ENCODE data around the gene LILRA1.
"Not testable (repeated sequence)": the region's sequence is repeated elsewhere in the genome, so short reads cannot be mapped to it uniquely, and the experiment has no call there.

Gene LILRA1

DNA sequence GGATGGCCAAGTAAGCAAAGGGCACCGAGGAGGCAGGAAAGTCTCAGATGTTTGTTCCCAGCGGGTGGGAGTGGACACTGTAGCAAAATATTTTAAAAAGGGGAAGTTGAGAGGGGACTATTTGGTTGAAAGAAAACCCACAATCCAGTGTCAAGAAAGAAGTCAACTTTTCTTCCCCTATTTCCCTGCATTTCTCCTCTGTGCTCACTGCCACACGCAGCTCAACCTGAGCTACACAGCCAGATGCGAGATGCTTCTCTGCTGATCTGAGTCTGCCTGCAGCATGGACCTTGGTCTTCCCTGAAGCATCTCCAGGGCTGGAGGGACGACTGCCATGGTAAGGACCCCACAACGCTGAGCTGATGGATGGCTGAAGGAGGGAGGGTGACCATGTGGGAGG lies at the start of gene LILRA1:
LILRA1 (plus strand) TSS at position 188 of the 400 bp plus-strand sequence. CDS start 613 bp downstream, outside the sequence.
- in situ Hi-C loops (cut with MboI; ENCODE audit: low sequenced_read_pairs): not testable (repeated sequence)

- in situ Hi-C loops (cut with MboI; ENCODE audit: low sequenced_read_pairs): no loop called here
Observed at GRCh38 chr19:54548806-54549205, 44.6 kb upstream of the LILRA1 start.

GRCh38 chr19:54549224-54549623 lies 44.2 kb upstream of the LILRA1 start:
- in situ Hi-C loops (cut with MboI; ENCODE audit: low sequenced_read_pairs): no loop called here

GRCh38 chr19:54551293-54551692 lies 42.1 kb upstream of the LILRA1 start:
- in situ Hi-C loops (cut with MboI; ENCODE audit: low sequenced_read_pairs): no loop called here

DNA sequence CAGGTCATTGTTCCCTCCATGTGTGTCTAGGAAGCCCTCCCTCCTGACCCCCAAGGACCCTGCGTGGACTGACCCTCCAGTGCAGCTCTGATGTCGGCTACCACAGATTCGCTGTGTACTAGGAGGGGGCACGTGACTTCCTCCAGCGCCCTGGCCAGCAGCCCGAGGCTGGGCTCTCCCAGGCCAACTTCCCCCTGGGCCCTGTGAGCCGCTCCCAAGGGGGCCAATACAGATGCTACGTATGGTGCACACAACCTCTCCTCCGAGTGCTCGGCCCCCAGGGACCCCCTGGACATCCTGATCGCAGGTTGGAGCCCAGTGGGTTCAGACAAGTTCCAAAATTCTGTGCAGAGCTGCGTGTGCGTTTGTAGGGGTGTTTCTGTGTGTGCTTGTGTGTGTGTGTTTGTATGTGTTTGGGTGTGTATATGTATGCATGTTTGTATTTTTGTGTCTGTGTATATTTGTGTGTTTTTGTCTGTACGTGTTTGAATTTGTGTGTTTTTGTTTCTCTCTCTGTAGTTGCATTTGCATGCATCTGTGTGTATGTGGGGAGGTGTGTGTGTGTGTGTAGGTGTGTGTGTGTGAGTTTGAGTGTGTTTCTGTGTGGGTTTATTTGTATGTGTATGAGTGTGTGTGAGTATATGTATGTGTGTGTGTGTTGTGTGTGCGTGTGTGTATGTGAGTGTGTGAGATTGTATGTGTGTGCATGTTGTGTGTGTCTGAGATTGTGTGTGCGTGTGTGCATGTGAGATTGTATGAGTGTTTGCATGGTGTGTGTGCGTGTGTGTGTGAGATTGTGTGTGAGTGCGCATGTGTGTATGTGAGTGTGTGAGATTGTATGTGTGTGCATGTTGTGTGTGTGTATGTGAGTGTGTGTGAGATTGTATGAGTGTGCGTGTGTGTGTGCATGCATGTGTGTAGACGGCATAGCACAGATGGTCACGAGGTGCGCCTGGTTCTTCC lies 41.2 kb upstream of the LILRA1 start:
- in situ Hi-C loops (cut with MboI; ENCODE audit: low sequenced_read_pairs): no loop called here

DNA sequence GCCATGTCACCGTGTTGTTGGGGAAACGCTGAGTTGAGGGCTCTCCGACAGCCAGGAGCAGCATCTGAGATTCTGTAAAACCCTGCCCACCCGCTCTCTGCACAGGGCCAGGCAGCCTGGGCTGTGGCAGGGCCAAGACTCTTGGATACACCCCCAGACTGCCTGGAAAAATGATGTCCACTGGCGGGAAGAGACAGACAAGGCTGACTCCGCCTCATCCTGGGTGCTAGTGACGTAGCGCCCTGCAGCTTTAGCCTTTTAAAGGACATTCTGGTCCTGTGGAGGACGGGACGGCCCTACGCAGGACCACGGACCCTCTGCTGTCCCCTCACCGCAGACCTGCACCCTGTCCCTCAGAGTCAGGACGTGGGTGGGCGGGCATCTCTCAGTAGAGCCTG lies 40.5 kb upstream of the LILRA1 start:
- in situ Hi-C loops (cut with MboI; ENCODE audit: low sequenced_read_pairs): no loop called here

GRCh38 chr19:54554006-54554405 lies 39.4 kb upstream of the LILRA1 start:
- in situ Hi-C loops (cut with MboI; ENCODE audit: low sequenced_read_pairs): no loop called here

- in situ Hi-C loops (cut with MboI; ENCODE audit: low sequenced_read_pairs): no loop called here
Observed at GRCh38 chr19:54554896-54555295, 38.5 kb upstream of the LILRA1 start.

- in situ Hi-C loops (cut with MboI; ENCODE audit: low sequenced_read_pairs): no loop called here
Observed at GRCh38 chr19:54556194-54556593, 37.2 kb upstream of the LILRA1 start.

DNA sequence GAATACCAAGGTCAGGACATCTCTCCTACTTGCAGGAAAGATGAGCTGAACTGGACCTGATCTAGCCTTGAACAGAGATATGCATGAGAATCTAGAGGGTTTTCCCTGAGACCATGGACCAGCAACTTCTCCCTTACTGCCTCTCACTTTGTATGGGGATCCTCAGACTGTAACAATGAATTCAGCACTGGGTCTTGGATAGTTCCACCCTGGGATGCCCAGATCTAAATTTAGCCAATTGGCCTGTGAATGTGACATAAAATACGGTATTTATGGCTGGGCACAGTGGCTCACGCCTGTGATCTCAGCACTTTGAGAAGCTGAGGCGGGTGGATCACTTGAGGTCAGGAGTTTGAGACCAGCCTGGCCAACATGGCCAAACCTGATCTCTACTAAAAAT lies 35.1 kb upstream of the LILRA1 start:
- in situ Hi-C loops (cut with MboI; ENCODE audit: low sequenced_read_pairs): no loop called here

DNA sequence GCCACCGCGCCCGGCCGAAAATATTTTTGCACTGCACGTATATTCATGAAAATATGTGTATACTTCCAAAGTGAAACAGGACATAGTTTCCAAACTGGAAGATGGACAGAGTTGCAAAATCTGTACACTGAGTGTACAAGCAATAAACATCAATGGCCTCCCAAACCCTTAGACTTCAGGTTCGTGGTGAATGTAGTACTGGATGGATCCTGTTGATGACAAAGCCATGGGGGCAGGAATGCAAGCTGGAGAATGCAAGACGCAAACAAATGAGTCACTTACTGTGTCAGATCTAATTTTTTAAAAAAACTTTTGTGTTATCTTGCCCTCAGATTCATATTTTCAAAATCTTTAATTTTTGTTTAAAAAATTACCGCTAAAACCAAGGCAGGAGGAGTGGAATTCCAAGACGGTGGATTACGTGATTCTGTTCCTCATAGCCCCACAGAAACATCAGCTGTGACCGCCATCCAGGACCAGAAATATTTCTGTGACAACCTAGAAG lies 32.5 kb upstream of the LILRA1 start:
- in situ Hi-C loops (cut with MboI; ENCODE audit: low sequenced_read_pairs): no loop called here

- in situ Hi-C loops (cut with MboI; ENCODE audit: low sequenced_read_pairs): no loop called here
Observed at GRCh38 chr19:54561840-54562239, 31.6 kb upstream of the LILRA1 start.

DNA sequence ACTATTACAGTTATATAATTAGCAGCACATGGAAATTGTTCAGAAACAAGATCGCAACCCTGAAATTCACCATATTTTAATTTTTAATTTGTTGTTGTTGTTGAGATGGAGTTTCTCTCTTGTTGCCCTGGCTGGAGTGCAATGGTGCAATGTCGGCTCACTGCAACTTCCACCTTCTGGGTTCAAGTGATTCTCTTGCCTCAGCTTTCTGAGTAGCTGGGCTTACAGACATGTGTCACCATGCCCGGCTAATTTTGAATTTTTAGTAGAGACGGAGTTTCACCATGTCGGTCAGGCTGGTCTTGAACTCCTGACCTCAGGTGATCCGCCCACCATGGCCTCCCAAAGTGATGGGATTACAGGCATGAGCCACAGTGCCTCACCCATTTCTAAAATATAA lies 30.2 kb upstream of the LILRA1 start:
- in situ Hi-C loops (cut with MboI; ENCODE audit: low sequenced_read_pairs): not testable (repeated sequence)

GRCh38 chr19:54570316-54570715 lies 23.1 kb upstream of the LILRA1 start:
- in situ Hi-C loops (cut with MboI; ENCODE audit: low sequenced_read_pairs): no loop called here

GRCh38 chr19:54571715-54572615 lies 21.5 kb upstream of the LILRA1 start:
- in situ Hi-C loops (cut with MboI; ENCODE audit: low sequenced_read_pairs): not testable (repeated sequence)

DNA sequence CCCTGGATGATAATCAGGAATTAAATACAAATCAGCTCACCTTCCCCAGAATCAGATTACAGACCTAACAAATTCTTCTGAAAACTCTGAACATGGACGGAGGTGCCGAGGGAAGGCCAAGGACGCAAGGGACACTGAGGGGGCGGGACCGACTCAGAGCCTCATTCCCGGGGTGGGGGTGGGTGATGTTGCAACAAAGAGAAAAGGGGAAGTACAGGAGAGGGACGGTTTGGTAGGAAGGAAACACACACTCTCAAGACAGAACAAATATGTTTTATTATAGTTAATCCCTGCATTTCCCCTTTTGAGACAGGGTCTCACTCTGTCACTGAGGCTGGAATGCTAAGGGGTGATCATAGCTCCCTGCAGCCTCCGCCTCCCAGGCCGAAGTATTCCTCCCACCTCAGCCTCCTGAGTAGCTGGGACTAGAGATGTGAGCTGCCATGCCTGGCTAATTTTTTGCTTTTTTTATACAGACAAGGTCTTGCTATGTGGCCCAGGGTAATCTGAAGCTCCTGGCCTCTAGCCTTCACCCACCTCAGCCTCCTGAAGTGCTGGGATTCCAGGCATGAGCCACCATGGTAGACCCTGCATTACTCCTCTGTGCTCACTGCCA lies 20.6 kb upstream of the LILRA1 start:
- in situ Hi-C loops (cut with MboI; ENCODE audit: low sequenced_read_pairs): no loop called here

DNA sequence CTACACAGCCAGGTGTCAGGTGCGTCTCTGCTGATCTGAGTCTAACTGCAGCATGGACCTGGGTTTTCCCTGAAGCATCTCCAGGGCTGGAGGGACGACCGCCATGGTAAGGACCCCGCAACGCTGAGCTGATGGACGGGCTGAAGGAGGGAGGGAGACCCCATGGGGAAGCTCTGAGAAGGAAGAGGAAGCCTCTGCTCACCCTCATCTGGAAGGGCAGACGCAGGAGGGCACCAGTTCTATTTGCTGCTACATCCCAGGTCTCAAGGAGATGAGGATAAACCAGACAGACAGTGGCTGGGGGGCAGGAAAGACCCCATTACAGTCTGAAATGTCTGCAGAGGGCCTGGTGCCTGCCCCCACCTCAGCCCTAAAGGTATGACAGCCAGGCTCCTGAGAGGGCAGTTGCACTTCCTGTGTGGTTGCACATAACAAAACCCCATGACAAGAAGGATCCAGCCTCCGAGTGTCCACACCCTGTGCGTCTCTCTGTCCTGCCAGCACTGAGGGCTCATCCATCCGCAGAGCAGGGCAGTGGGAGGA lies 20.0 kb upstream of the LILRA1 start, which contains the start of gene LILRA2:
LILRA2 (plus strand) TSS at position 461 of the 543 bp plus-strand sequence. CDS start 89 bp downstream, outside the sequence.
- in situ Hi-C loops (cut with MboI; ENCODE audit: low sequenced_read_pairs): no loop called here

- in situ Hi-C loops (cut with MboI; ENCODE audit: low sequenced_read_pairs): no loop called here
Observed at GRCh38 chr19:54574051-54574450, 19.4 kb upstream of the LILRA1 start.

- in situ Hi-C loops (cut with MboI; ENCODE audit: low sequenced_read_pairs): no loop called here
Observed at GRCh38 chr19:54574527-54575056, 18.8 kb upstream of the LILRA1 start.

DNA sequence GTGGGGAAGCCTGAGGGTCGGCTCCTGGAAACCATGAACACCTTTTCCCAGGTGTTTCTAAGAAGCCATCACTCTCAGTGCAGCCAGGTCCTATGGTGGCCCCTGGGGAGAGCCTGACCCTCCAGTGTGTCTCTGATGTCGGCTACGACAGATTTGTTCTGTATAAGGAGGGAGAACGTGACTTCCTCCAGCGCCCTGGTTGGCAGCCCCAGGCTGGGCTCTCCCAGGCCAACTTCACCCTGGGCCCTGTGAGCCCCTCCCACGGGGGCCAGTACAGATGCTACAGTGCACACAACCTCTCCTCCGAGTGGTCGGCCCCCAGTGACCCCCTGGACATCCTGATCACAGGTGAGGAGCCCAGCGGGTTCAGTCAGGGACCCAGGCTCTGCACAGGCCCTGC lies 18.2 kb upstream of the LILRA1 start:
- in situ Hi-C loops (cut with MboI; ENCODE audit: low sequenced_read_pairs): not testable (repeated sequence)

Data from HL-60/S4 treated with phorbol 12-myristate 13-acetate at 8.2 ng/mL for 4 days and 3 days (cell line).